PC-9 (cell line): ENCODE results near the gene GOLGA8J. TPM values are rescaled to one million over a fixed set of nuclear protein-coding genes. Genes with fewer than 3 reads are reported as not detected.
A peak's percentile ranks its signal among the peaks of the same experiment; 100 is the strongest.
"Not testable (repeated sequence)": the region's sequence is repeated elsewhere in the genome, so short reads cannot be mapped to it uniquely, and the experiment has no call there.

Experiments used
- BruUV-seq: library from RNA; stranded (reverse); fragments of 400-500 nt; replicated peaks from 2 replicates; lab custom pipeline; 2021; lab: Mats Ljungman, UMichigan
- CTCF ChIA-PET: fragments of 300-600 bp; sonication (Branson Sonifier 250); formaldehyde crosslinking; loops from one replicate; lab custom pipeline; 2022; ENCODE audit warnings: antibody characterized with exemption; lab: Charles Lee
- POLR2A ChIA-PET: fragments of 300-600 bp; sonication (Branson Sonifier 250); formaldehyde crosslinking; loops from one replicate; lab custom pipeline; 2022; ENCODE audit warnings: antibody characterized with exemption; ENCODE audit not compliant: unreplicated experiment; lab: Charles Lee
- DNase-seq, 2 experiments: peaks; one replicate each; pipeline versions ENCODE4 v3.0.0 to v3.0.0-alpha.2; 2015 to 2022; ENCODE audit warnings: mixed read lengths in 1 of 2
- H2AFZ ChIP-seq: fragments of 200-600 bp; sonication (generic); 2 replicates; pipeline ENCODE4 v1.8.1; 2017; ENCODE audit warnings: antibody characterized with exemption
- H3F3A ChIP-seq: fragments of 200-600 bp; sonication (generic); 2 replicates; pipeline ENCODE4 v1.8.1; 2017; ENCODE audit warnings: antibody characterized with exemption, mild to moderate bottlenecking, low read depth; ENCODE audit not compliant: insufficient read depth
- H3K27ac ChIP-seq: fragments of 200-600 bp; sonication (generic); 2 replicates; pipeline ENCODE4 v1.6.1; 2016; ENCODE audit warnings: mixed run types
- H3K27me3 ChIP-seq: fragments of 200-600 bp; sonication (generic); 2 replicates; pipeline ENCODE4 v1.6.1; 2016; ENCODE audit warnings: low read depth, mixed run types; ENCODE audit not compliant: insufficient read depth
- H3K36me3 ChIP-seq: fragments of 200-600 bp; sonication (generic); 2 replicates; pipeline ENCODE4 v1.6.1; 2016; ENCODE audit warnings: low read depth, mixed run types
- H3K4me1 ChIP-seq: fragments of 200-600 bp; sonication (generic); replicated peaks from 2 replicates; pipeline ENCODE4 v1.6.1; 2016; ENCODE audit warnings: mixed run types; ENCODE audit not compliant: insufficient read depth
- H3K4me2 ChIP-seq: fragments of 200-600 bp; sonication (generic); 2 replicates; pipeline ENCODE4 v1.6.1; 2017; ENCODE audit warnings: mixed run types
- H3K4me3 ChIP-seq: fragments of 200-600 bp; sonication (generic); 2 replicates; pipeline ENCODE4 v1.6.1; 2016; ENCODE audit warnings: mixed run types
- H3K79me2 ChIP-seq: fragments of 200-600 bp; sonication (generic); 2 replicates; pipeline ENCODE4 v1.6.1; 2017; ENCODE audit warnings: low read depth, mixed run types
- H3K9me2 ChIP-seq: fragments of 200-600 bp; sonication (generic); 2 replicates; pipeline ENCODE4 v1.8.1; 2017; ENCODE audit warnings: mild to moderate bottlenecking; ENCODE audit not compliant: insufficient read depth
- H3K9me3 ChIP-seq: fragments of 200-600 bp; sonication (generic); 2 replicates; pipeline ENCODE4 v1.8.1; 2016; ENCODE audit warnings: low read depth; ENCODE audit not compliant: insufficient read depth
- H4K20me1 ChIP-seq: fragments of 200-600 bp; sonication (generic); 2 replicates; pipeline ENCODE4 v1.8.1; 2017; ENCODE audit not compliant: insufficient read depth
- intact Hi-C: fragments of 100-400 bp; cut with micrococcal nuclease; formaldehyde crosslinking; loops from one replicate; pipeline ENCODE4 v1.10.0; 2022; ENCODE audit not compliant: unreplicated experiment
- total RNA-seq: library from RNA; stranded (reverse); gene quantifications from 2 replicates; pipeline ENCODE4 v1.2.3, GENCODE V29; 2021
- TF ChIP-seq, protein P1 (sequence below): fragments of 200-600 bp; sonication (generic); conservative IDR thresholded peaks from 2 replicates; pipeline ENCODE4 v1.6.1; 2017; ENCODE audit warnings: mixed run types, antibody characterized with exemption, mild to moderate bottlenecking, moderate library complexity

The GOLGA8J gene
- total RNA-seq, 1 experiment from 2014 or later, result not detected

DNA sequence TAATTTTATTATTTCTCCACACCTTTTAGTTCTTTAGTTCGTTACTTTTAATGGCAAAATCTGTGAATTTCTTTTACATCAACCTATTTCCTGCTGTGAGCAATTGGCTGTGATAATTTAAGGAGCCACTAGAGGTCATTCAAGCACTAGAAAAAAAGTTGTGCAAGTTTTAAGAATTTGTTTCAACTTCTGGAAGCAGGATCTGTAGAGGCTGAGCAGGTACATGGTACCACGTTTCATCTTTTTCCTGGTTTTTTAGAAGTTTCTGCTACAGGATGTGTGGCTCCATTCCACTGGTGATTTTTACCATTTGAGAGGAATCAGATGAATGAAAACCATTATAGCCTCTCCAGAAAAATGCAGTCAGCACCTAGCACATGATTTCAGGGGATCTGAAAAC is 47.3 kb downstream of the GOLGA8J start:
- DNase-seq, result not testable (repeated sequence)

DNA sequence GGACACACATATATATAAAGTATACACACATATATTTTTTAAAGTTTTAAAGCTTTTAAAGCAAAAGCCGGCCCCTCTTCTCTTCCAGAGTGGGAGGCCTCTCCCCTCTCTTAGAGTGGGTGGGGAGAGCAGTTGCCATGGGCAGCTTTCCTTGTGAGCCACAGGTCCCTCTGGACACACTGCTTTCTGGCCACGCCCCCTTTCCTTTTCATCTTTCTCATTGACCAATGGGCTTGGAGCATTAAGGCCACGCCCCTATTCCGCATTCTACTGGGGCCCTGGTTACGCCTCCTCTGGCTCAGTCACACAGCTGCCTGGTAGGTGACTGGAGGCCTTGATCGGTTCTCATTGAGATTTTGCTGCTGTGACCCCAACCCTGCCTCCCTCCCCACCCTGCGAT is 52.0 kb downstream of the GOLGA8J start, which contains the start of gene GOLGA8T:
TSS of gene GOLGA8T (plus strand) at position 301 of the 400 bp plus-strand sequence. CDS start at position 399, 98 bp downstream.
- H3K9me2 ChIP-seq, H3K36me3 ChIP-seq, H3K27ac ChIP-seq, POLR2A ChIA-PET, H3K4me1 ChIP-seq, H3K79me2 ChIP-seq, intact Hi-C loops, DNase-seq, H2AFZ ChIP-seq, H4K20me1 ChIP-seq, H3K9me3 ChIP-seq, H3K4me3 ChIP-seq, H3K27me3 ChIP-seq, H3F3A ChIP-seq, CTCF ChIA-PET, H3K4me2 ChIP-seq, BruUV-seq: not testable (repeated sequence)

More for the DNA sequence above, 47.3 kb downstream of the GOLGA8J start:
- H3F3A ChIP-seq, intact Hi-C loops, H2AFZ ChIP-seq, H3K9me3 ChIP-seq, H3K4me1 ChIP-seq, CTCF ChIA-PET, H3K36me3 ChIP-seq, H3K27ac ChIP-seq, H3K4me2 ChIP-seq, POLR2A ChIA-PET, H4K20me1 ChIP-seq, H3K4me3 ChIP-seq, H3K9me2 ChIP-seq, H3K79me2 ChIP-seq, H3K27me3 ChIP-seq, BruUV-seq: not testable (repeated sequence)
- TF ChIP-seq, protein P1, sequence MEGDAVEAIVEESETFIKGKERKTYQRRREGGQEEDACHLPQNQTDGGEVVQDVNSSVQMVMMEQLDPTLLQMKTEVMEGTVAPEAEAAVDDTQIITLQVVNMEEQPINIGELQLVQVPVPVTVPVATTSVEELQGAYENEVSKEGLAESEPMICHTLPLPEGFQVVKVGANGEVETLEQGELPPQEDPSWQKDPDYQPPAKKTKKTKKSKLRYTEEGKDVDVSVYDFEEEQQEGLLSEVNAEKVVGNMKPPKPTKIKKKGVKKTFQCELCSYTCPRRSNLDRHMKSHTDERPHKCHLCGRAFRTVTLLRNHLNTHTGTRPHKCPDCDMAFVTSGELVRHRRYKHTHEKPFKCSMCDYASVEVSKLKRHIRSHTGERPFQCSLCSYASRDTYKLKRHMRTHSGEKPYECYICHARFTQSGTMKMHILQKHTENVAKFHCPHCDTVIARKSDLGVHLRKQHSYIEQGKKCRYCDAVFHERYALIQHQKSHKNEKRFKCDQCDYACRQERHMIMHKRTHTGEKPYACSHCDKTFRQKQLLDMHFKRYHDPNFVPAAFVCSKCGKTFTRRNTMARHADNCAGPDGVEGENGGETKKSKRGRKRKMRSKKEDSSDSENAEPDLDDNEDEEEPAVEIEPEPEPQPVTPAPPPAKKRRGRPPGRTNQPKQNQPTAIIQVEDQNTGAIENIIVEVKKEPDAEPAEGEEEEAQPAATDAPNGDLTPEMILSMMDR, result peak; percentile 37; the same call in 1 of the 2 replicates

Other genes starting within 250 kb of the GOLGA8J start
- not detected in 2 replicates for gene GOLGA8T, start 52.1 kb downstream of the GOLGA8J start, total RNA-seq